HG02798 (cell line): ENCODE measurements around the gene BLACAT1.
"Not testable (repeated sequence)": the region's sequence is repeated elsewhere in the genome, so short reads cannot be mapped to it uniquely, and the experiment has no call there.

Source experiments
- ATAC-seq: cut with Tn5 transposase; IDR thresholded peaks from one replicate; pipeline ENCODE4 v1.9.1; 2021; ENCODE audit warnings: mild to moderate bottlenecking; ENCODE audit not compliant: unreplicated experiment, poor library complexity

Gene BLACAT1

DNA sequence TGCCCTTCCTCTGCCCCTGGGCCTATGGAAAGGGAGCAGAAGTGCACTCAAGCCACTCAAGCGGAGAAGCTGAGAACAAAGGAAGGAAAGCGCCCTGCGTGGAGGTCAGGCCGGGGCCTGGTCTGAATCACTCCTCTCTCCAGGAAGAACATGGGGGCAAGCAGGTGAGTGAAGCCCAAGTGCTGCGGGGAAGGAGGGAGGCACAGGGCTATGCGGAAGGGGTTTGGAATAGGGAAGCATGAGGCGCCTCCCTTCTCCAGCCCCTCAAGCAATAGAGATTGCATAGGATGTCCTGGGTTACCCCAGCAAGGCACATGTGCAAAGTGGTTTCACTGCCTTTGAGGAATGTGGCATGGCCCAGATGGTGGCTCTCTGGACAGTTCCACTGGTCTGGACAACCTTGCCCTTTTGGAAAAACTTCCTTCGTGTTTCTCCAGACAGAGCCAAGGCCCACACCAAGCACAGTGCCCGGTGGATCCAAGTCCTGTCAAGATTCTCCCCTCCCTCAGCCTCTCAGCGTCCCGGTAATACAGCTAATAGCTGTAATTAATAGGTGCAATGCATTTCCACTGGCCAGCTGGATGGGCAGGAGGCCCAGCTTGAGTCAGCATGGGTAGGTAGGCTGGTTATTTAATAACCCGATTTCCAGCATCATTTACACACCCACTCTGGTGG lies 13.7 kb downstream of the BLACAT1 start:
- no peak for ATAC-seq

DNA sequence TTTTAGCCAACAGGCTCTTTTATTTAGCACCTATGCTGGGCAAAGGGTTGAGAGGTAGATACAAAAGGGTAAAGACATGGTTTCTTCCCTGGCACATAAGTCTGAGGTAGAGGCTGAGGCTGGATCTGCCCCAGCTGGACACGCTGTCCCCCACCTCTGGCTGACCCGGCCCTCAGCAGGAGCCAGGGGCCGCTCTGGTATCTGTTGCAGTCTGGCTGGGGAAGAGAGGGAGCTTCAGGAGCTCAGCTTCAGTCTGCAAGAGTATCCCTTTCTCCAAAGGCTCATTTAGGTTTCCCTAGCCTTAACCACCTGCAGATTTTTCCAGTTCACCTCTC lies 14.2 kb downstream of the BLACAT1 start:
- ATAC-seq: no peak

DNA sequence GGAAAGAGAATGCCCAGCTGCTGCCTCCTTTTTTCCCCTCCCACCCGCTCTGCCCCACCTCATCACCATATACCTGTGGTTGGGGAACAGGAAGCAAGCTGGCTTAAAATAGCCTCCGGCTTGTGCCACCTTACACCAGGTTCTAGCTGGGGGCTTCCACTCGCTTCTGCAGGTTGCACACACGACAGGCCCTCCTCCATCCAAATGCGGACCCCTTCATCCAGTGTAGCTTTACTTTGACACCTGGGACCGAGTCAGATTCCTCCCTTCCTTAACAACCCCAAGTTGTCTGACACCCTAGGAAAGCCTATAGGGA lies 14.6 kb downstream of the BLACAT1 start:
- no peak for ATAC-seq

DNA sequence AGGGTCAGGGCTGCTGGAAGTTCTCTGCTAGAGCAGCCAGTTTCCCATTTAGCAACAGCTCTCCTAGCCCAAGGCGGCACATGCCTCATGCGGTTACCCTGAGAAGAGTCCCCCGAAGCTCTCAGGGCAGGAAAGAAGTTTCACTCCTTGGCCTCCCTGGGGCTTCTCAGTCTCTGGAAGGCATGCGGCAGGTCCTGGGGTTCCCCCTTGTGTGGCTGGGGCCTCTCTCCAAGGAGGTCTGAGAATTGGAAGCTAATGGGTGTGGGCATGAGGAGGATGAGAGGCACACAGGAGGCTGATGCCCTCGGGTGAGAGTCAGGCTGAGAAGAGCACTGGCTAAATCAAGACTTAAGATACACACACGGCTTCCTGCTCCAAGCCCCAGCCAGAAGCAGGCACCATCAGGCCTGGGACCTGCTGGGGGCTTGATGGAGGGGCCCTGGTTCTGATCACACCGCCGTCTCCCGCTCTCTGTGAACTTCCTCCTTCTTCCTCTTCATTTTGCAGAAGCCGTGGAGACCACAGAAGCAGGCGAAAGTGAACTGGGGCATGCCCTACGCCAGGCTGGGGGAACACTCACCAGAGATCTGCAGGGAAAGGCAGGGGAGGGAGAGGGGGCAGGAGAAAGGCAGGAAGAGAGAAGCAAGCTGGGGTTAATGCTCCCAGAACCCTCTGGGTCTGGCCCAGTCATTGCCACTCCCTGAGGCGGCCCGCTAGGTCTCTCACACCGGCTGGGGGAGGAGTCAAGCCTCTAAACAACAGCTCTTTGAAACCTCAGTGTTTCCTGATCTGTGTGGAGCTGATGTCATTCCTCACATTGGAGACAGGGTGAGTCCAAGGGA lies 15.1 kb downstream of the BLACAT1 start:
- peak; percentile 76 for ATAC-seq

DNA sequence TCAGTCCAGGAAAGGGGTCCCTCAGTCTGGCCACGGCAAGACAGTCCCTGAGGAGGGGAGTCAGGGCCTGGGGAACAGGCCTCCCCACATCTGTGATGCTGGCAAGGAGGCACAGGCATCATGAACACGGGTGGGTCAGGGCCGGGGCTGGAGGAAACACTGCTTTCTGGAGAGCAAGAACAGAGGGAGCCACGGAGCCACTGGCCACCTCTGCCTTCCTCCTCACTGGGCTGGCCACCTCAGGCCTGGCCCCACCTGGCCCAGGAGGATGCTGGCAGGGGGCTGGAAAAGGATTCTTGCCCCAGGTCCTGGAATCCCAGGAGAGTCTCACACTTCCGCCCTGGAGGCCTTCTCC lies 15.7 kb downstream of the BLACAT1 start:
- ATAC-seq: no peak

DNA sequence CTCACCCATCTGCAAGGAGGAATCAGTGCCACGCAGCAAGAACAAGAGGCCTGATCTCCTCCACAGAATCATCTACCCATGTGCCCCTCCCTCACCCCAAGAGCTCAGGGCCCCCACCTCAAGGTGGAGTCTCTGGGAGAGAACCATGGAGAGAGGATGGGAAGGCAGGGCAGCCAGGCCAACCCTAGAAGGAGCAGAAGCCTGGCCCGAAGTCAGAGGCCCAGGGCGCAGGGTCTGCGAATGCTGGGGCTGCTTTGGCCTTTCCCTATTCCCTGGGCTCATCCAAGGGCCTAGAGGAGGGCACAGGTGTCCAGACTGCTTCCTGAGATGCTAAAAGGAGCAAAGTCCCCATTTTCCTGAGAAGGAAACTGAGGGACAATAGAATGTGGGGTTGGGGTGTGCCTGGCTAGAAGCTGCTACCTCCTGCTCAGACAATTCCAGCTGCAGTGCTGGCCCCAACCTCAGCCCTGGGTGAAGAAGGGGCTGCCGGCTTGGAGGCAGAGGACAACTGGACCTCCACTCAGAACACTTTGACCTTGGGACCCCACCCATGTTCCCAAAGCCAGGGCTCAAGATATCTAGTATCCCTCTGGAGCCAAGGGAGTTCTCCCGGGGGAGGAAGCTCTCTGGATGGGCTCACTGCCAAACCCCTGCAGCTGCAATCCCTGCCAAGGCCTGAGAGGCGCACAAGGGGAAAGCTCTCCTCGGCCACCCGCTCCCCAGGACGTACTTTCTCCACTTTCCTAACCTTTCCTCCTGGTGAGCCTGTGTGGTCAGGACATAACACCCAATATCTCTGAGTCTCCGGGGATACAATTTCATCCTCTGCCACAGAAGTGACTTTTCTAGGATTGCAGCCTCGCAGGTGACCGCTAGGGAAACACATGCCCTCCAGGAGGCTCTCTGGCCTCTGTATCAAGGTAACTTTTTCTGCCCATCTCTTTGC lies 17.4 kb downstream of the BLACAT1 start:
- no peak for ATAC-seq

DNA sequence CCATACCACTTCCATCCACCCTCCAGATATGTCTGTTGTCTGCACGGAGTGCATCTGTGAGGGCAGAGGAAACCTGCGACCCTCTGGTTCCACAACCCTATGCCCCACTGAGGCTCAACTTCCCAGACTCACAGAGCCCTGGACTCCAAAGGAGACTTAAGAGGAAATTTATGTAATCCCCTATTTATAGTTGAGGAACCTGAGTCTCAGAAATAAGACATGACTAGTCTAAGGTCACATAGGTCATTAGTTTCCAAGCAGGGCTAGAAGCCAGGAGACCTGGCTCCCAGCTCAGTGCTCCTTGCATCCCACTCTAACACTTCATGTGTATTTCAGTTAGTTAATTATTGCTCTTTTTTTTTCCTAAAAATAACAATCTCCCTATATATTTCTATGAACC lies 18.3 kb downstream of the BLACAT1 start:
- ATAC-seq: no peak

DNA sequence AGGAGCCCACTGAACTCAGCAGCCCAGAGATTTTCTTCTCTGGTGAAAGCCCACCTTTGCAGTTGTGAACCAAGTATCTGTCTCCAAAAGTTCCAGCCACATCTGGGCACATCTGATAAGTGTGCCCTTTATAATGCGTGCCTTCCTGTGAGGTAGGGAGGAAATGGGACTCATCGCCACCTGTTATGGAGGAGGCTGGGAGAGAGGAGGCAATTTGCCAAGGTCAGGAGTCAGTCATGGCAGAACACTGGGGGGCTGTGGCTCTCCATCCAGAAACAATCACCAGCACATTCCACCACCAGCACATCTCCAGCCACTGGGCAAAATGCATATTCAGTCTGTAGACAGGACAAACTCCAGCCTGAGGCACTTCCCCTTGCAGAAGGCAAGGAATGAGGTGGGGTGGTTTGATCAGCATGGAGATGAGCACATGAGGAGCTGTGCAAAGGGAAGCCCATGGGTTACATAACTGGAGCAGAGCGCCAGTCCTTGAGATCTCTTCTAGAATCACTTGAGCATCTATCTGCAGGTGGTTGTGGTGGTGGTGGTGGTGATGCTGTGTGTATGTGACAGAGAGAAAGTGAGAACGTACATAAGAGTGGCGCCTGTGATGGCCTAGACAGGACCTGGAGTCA lies 19.0 kb downstream of the BLACAT1 start:
- ATAC-seq: no peak

DNA sequence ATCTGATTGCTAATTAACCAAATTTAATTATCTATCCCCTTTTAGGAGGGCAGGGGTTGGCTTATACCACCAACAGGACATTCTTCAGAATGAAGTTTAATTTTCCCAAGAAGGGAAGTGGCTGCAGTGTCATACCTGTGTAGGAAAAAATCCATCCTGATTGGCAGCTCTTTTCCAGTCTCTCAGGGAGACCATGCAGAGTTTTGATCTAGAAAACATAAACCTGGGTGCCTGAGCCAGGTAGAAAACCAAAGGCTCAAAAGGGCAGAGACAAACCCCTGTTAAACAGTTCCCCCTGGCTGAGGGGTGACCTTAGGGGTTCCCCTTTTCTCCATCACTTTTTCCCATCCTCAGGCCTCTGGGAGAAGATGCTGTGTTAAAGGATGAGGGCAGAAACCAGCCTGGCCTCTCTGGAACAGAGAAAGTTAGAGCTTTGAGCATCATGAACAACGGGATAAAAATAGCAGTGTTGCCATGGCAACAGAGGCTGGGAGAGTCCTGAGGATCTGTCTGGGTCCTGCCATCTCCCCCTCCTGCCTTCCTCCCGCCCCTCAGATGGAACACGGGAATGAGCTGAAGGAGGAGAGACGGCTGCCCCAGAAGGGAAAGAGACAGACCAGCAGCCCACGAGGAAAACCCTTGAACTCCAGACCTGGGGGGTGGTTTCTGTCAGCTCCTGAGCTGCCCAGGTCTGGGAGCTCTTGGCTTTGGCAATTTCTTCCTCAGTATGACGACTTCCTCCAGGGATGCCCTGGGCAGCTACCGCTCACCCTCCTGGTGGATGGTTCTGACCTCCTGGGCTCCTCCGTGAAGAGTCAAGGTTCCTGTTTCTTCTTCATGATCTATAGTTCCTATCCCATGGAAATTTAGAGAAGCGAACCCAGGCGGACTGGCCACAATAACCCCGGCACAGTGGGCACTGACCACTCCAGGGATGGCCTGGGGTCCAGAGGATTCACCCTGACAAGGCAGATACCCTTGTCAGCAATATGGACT lies 20.0 kb downstream of the BLACAT1 start:
- ATAC-seq: no peak

DNA sequence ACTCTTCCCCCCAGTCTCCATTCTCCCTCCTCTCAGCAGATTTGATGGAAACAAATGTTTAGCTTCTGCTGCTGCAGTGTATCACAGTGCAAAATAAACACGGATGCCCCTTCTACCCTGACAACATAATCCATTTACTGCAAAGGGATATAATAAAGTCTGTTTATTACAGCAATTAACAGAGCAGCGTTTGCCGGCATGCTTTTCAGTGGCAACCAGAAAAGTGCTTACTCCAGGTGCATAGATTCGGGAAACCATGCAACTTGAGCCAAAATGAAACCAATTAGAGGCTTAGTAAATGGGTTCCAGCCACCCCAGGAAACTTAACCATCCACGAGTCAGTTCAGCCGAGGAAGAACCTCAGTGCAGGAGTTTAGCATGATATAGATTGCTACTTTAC lies 21.1 kb downstream of the BLACAT1 start:
- no peak for ATAC-seq

DNA sequence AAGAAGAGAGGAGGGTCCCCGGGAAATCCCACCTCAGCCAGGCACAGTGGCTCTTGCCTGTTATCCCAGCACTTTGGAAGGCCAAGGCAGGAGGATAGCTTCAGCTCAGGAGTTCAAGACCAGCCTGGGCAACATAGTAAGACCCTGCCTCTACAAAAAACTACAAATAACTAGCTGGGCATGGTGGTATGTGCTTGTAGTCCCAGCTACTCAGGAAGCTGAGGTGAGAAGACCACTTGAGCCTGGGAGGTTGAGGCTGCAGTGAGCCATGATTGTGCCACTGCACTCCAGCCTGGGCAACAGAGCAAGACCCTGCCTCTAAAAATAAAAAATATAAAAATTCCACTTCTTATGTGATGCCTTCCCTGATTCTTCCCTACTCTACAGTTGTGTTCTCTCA lies 23.2 kb downstream of the BLACAT1 start:
- not testable (repeated sequence) for ATAC-seq

DNA sequence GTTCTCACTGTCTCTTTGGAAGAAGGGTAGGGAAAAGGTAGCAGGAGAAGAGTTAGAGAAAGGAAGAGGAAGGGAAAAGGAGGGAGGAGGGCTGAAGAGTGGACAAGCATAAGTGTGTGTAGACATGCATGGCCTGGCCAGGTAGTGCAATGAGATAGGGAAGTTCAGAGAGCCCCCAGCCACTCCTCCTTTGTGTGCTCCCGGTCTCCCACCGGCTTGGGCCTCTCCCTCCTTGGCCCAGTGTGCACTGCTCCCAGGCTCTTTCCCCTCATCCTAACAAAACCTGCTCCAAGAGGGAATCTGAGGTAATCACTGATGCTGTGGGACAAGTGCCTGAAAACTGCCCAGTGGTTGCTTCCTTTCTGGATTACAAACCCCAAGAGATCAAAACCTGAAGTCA lies 23.7 kb downstream of the BLACAT1 start:
- no peak for ATAC-seq

DNA sequence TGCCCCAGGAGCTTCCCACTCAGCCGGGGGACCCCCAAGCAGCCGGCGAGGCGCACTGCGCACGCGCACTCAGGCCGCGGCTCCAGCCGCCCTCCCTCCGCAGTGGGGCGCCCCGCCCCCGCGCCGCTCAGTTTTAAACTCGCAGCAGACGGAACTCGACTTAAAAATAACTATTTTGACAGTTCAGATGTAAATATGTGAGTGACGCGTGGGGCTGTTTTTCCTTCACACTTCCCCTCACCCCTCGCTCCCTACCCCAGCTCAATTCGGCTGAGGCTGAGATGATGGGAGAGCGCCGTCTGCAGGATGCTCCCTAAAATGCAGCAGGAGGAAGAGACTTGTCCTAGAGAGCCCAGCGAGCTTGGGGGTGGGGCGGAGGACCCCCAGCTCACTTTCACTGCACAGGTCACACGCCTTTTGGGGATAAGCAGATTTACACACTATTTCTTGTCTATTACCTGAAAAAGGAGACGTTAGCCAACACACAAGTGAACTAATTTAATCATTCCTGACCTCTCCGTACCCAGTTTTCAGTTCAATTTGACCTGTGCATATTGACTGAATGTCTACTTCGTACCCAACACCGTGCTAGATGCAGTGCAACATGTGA lies 25.0 kb downstream of the BLACAT1 start:
- ATAC-seq: peak; percentile 63

DNA sequence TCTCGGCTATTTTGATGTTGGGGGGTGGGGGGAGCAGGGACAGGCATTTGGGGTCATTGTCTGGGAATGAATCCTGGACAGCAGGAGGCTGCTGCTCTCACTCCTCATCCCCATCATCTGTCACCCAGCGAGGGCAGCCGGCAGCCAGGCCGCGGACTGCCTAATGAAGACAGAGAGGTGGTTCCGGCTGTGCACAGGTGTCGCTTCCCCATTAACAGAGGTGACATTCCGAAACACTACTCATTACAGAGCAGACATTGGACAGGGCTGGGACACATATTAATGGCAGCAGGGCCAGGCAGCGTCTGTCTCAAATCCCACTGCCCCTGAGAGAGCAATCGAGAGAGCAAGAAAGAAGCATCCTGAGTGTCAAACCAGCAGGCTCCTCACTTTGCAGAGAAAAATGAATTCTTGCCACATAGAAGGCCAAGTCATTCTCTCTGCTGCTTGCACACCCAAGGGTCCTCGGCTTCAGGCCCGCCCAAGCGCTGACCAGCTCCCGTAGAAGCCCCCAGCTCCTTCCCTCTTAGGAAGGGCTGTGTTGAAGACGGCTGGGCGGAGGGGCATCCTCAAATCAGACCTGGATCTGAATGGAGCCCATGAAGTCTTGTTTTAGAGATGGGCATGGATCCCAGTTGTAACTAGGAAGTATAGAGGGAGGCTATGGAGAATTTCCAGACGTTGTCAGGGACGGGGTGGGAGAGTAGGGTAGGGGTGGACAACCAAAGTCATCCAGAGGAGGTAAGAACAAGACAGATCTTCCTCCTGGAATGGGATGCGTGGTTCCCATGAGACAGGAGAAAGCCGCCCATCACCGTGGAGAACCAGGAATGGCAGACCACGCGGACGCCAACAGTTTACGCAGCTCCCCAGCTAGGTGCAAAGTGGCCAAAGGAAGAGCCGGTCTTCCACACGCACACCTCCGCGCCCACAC lies 25.8 kb downstream of the BLACAT1 start:
- no peak for ATAC-seq

DNA sequence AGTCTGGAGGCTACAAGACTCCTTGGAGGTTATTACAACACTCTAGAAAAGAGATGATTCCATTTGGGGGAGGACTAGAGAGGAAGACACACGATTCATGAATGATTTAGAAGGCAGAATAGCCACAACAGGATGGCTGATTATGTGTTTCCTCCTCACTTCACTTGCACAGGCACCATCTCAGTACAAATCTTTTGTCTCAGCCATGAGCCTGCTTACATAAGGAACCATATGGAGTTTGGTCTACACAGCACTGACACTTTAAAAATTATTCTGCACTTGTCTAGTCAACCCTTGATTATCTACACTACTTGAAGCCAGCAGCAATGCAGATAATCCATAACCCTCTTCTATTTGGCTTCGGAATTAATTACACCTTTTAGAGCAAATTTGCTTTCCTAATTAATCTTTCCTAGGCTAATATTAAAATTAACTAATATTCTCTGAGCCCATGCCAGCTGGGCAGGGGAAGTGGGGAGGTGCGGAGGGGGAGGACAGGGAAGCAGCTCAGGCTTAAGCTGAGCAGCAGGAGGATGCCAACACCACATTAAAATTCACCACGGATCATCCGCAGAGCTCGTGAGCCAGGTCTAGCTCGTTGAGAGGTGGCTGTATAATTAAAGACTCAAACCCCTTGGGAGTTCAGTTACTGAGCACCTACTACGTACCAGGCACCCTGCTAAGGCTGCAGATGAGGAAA lies 30.8 kb downstream of the BLACAT1 start:
- no peak for ATAC-seq

DNA sequence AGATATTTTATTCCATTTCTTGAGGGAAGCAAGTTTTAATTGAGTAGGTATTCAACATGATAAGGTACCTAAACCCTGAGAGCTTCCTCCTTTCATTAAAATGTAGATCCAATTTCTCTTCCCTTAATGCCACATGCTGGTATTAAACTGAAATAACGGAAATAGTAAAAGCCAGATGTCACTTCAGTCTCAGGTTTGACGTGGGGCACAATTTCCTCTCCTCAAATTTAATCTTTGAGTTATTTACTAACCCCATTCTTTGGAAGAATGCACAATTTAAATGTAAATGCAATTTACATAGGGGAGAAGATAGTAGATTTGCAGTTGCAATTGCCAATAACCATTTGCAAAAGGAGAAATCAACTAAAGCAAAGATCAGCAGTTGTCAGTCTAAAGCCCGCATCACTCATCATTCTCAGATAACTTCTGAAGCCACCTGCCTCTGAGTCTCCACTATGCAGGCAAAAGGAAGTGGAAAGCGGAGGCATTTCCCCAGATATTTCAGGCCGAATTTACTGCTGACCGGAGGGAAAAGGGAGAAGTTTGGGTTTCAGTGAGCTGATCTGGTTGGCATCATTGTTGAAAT lies 31.9 kb downstream of the BLACAT1 start:
- ATAC-seq: no peak

DNA sequence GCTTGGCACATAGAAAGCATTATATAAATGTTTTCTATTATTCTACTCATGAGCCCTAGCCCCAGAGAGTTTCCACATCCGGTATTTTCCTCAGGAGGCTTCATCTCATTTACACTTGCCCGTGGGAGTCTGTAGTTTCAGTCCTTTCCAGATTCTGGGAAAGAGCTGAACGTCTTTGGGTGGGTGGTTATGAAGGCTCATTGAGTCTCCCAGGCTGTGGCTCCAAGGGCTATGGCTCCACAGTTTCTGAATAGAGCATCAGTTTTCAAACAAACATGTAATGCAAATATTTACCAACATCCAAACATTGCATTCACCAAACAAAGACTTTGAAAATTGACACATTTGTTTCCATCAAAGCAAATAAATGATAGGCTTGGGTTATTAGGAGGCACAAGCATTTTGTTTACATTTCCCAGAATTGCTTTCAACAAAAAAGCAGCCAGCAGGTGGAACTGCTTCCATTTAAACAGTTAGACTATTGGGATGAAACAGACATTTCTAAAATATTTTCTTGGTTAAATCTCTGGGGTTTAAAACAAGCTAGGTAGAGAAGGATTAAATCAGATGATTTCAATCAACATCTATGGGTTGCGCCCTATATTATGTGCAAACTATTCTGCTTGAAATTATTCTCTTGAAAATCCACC lies 32.7 kb downstream of the BLACAT1 start:
- no peak for ATAC-seq
